OCI-LY7 (cell line): ENCODE data around the gene PTPMT1. TPM values are rescaled to one million over a fixed set of nuclear protein-coding genes. Genes with fewer than 3 reads are reported as not detected.

Experiments used
- BruUV-seq: library from RNA; stranded (reverse); fragments of 400-500 nt; replicated peaks from 2 replicates; lab custom pipeline; 2021; lab: Mats Ljungman, UMichigan
- CTCF ChIA-PET: fragments of 300-600 bp; sonication (Branson Sonifier 250); formaldehyde crosslinking; loops from one replicate; lab custom pipeline; 2022; ENCODE audit warnings: antibody characterized with exemption; ENCODE audit not compliant: unreplicated experiment; lab: Charles Lee
- POLR2A ChIA-PET: fragments of 300-600 bp; sonication (Branson Sonifier 250); formaldehyde crosslinking; loops from one replicate; lab custom pipeline; 2022; ENCODE audit warnings: antibody characterized with exemption; lab: Charles Lee
- DNase-seq: peaks from one replicate; pipeline ENCODE4 v3.0.0-alpha.2; 2015; ENCODE audit warnings: low spot score
- H2AFZ ChIP-seq: fragments of 200-600 bp; sonication (generic), shearing (Covaris generic); 2 replicates; pipeline ENCODE4 v1.6.1; 2014; ENCODE audit warnings: mild to moderate bottlenecking, antibody characterized with exemption, low read length, moderate library complexity
- H3K27ac ChIP-seq: fragments of 200-600 bp; sonication (generic); 2 replicates; pipeline ENCODE4 v1.5.1; 2014; ENCODE audit warnings: mixed run types, low read depth, mild to moderate bottlenecking, moderate library complexity, low read length, inconsistent platforms; ENCODE audit not compliant: poor library complexity, severe bottlenecking
- H3K36me3 ChIP-seq: fragments of 200-600 bp; sonication (generic); 2 replicates; pipeline ENCODE4 v1.6.1; 2014; ENCODE audit warnings: mild to moderate bottlenecking, antibody characterized with exemption, low read length, moderate library complexity, mixed read lengths; ENCODE audit not compliant: insufficient read depth
- H3K4me1 ChIP-seq: fragments of 200-600 bp; sonication (generic); 2 replicates; pipeline ENCODE4 v1.5.1; 2014; ENCODE audit warnings: mild to moderate bottlenecking, low read length; ENCODE audit not compliant: insufficient read depth, poor library complexity, severe bottlenecking
- H3K4me2 ChIP-seq: fragments of 200-600 bp; sonication (generic); 2 replicates; pipeline ENCODE4 v1.6.1; 2014; ENCODE audit warnings: mild to moderate bottlenecking, low read length
- H3K4me3 ChIP-seq: fragments of 200-600 bp; sonication (generic); 2 replicates; pipeline ENCODE4 v1.5.1; 2014; ENCODE audit warnings: mild to moderate bottlenecking, low read depth, low read length; ENCODE audit not compliant: poor library complexity, severe bottlenecking
- H3K79me2 ChIP-seq: fragments of 200-600 bp; sonication (generic); 2 replicates; pipeline ENCODE4 v1.6.1; 2016; ENCODE audit warnings: low read depth, mild to moderate bottlenecking, low read length, moderate library complexity, mixed read lengths; ENCODE audit not compliant: insufficient read depth
- H3K9me2 ChIP-seq: fragments of 200-600 bp; sonication (generic); 2 replicates; pipeline ENCODE4 v1.6.1; 2016; ENCODE audit warnings: mild to moderate bottlenecking, low read length, mixed read lengths; ENCODE audit not compliant: insufficient read depth
- H3K9me3 ChIP-seq: fragments of 200-600 bp; sonication (generic); 2 replicates; pipeline ENCODE4 v1.6.1; 2014; ENCODE audit warnings: mild to moderate bottlenecking, mixed run types, low read length, mixed read lengths
- H4K20me1 ChIP-seq: fragments of 200-600 bp; sonication (generic); 2 replicates; pipeline ENCODE4 v1.6.1; 2014; ENCODE audit warnings: mild to moderate bottlenecking, antibody characterized with exemption, low read length, moderate library complexity, mixed read lengths; ENCODE audit not compliant: insufficient read depth
- EZH2phosphoT487 ChIP-seq: fragments of 200-600 bp; sonication (generic); IDR thresholded peaks from 2 replicates; pipeline ENCODE4 v1.6.1; 2018; ENCODE audit warnings: low read depth, borderline replicate concordance, mild to moderate bottlenecking, mixed run types, antibody characterized with exemption, low read length, moderate library complexity, mixed read lengths
- intact Hi-C: fragments of 100-400 bp; cut with micrococcal nuclease; formaldehyde crosslinking; loops from one replicate; pipeline ENCODE4 v1.10.0; 2022; ENCODE audit not compliant: unreplicated experiment
- total RNA-seq, 2 experiments: library from RNA; depleted of rRNA in 1 of 2; stranded (reverse); fragments of >200 nt in 1 of 2; shearing (Covaris generic) in 1 of 2; gene quantifications; 2 replicates each; pipeline ENCODE4 v1.2.3, GENCODE V29; 2014 to 2022
- TF ChIP-seq, protein P1 (sequence below): fragments of 200-600 bp; sonication (generic); conservative IDR thresholded peaks from 2 replicates; pipeline ENCODE4 v1.5.1; 2014; ENCODE audit warnings: mild to moderate bottlenecking, antibody characterized with exemption, low read length, moderate library complexity, mixed read lengths

PTPMT1 gene
- total RNA-seq, 2 experiments from 2014 or later = 27.6 to 52.6 TPM

DNA sequence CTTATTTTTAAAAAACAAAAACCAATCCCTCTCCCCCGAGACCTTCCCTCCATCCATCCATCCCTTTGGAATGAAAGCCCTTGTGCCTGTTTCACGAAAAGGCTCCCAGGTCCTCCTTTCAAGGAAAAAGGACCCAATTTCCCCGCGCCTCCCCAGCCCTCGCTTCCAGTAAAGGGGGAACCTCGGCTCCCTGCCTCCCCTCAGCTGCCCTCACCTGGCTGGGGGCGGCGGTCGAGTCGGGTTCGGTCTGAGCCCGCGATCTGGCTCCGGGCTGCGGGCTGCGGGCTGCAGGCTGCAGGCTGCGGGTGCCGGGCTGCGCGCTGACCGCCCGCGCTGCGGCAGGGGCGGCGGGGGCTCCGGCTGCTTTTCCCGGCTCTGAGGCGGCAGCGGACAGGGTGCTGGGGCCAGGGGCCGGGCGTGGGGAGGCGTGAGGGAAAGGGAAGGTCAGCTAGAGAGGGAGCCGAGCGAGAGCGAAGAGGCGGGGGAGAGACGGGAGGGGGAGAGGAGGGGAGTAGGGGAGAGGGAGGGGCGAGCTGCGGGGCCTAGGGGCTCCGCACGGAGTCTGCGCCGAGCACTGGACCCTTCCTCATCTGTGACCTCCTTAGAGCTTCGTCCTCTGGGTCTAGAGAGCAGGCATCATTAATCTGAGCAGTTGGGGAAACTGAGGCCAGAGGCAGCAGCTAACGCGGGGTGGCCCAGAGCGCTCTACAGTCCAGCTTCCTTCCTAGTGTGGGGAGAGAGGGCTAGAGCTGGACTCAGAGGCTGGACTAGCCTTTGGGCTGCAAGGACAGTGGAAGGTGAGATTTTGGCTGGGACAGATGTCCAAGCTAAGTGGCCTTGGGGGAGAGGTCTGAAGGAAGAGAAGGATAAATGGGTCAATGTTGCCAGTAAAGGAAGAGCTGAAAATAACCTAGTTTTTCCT lies 28.8 kb downstream of the PTPMT1 start, which contains the start of gene C1QTNF4:
TSS of gene C1QTNF4 (minus strand) at position 478 of the 922 bp plus-strand sequence. CDS start 3,601 bp downstream, outside the sequence.
- no peak for DNase-seq
- H3K9me2 ChIP-seq = no peaks in the 10 kb centered on the region
- BruUV-seq = no TSS peak
- H3K4me3 ChIP-seq = no peak within 1 kb of the TSS
- no peaks in the 10 kb centered on the region for H3K79me2 ChIP-seq
- intact Hi-C loops = no loop called here
- no peaks in the 10 kb centered on the region for H3K36me3 ChIP-seq
- CTCF ChIA-PET = no interaction called here
- TF ChIP-seq EZH2phosphoT487 = no peak
- TF ChIP-seq, protein P1, sequence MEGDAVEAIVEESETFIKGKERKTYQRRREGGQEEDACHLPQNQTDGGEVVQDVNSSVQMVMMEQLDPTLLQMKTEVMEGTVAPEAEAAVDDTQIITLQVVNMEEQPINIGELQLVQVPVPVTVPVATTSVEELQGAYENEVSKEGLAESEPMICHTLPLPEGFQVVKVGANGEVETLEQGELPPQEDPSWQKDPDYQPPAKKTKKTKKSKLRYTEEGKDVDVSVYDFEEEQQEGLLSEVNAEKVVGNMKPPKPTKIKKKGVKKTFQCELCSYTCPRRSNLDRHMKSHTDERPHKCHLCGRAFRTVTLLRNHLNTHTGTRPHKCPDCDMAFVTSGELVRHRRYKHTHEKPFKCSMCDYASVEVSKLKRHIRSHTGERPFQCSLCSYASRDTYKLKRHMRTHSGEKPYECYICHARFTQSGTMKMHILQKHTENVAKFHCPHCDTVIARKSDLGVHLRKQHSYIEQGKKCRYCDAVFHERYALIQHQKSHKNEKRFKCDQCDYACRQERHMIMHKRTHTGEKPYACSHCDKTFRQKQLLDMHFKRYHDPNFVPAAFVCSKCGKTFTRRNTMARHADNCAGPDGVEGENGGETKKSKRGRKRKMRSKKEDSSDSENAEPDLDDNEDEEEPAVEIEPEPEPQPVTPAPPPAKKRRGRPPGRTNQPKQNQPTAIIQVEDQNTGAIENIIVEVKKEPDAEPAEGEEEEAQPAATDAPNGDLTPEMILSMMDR = no peak
- POLR2A ChIA-PET = interaction anchor here (0.6 kb wide), 1 partner anchor 344 kb away, joined by 3 read pairs; no protein-coding TSS in a partner anchor
- no peak within 1 kb of the TSS for H3K4me2 ChIP-seq
- H3K9me3 ChIP-seq = no peaks in the 10 kb centered on the region
- H3K4me1 ChIP-seq = peaks cover 6% of the 10 kb centered on the region
- H3K27ac ChIP-seq = no peak within 1 kb of the TSS
- H2AFZ ChIP-seq = no peak within 1 kb of the TSS
- no peaks in the 10 kb centered on the region for H4K20me1 ChIP-seq

DNA sequence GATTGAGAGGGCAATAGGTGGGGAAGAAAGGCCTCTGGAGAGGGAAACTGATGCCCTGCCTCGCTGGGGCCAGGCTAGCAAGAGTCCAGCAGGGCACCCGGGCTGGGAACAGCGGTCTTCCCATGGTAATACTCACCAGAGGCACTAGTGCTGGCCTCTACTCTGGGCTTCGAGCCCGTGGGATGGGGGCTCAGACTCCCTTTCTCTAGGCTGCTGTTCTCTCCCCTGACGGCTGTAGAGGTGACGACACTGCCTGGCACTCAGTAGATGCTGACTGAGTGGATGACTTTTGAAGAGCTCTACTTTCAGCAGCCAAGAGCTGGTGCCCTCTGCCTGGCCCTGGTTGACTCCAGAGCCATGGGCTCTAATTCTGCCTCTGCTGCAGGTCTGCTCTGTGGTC lies 29.6 kb downstream of the PTPMT1 start:
- CTCF ChIA-PET = no interaction called here
- no peaks in the 10 kb centered on the region for H3K79me2 ChIP-seq
- TF ChIP-seq, protein P1 = no peak
- TF ChIP-seq EZH2phosphoT487 = no peak
- H2AFZ ChIP-seq = no peak overlapping the region
- H3K4me3 ChIP-seq = no peak overlapping the region
- no peaks in the 10 kb centered on the region for H3K9me3 ChIP-seq
- H3K4me1 ChIP-seq = peaks cover 6% of the 10 kb centered on the region
- H3K4me2 ChIP-seq = no peak overlapping the region
- no peak for DNase-seq
- H3K9me2 ChIP-seq = no peaks in the 10 kb centered on the region
- intact Hi-C loops = no loop called here
- no peaks in the 10 kb centered on the region for H4K20me1 ChIP-seq
- H3K27ac ChIP-seq = no peak overlapping the region
- POLR2A ChIA-PET = no interaction called here
- no TSS peak for BruUV-seq
- H3K36me3 ChIP-seq = no peaks in the 10 kb centered on the region

DNA sequence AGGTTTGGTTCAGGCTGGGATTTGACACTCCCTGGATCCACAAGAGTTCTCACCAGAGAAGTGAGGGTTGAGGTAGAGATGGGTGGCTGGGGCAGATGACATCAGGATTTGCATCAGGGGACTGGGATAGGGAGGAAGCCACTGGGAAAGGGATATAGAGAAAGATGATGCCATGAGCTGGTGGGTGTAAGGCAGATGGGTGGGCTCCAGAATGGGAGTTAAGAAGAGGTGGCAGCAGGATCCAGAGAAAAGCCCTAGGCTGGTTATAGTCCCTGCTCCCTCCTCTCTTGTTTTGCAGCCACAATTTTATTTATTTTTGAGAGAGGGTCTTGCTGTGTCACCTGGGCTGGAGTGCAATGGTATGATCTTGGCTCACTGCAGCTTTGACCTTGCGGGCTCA lies 30.6 kb downstream of the PTPMT1 start:
- no peaks in the 10 kb centered on the region for H3K9me2 ChIP-seq
- CTCF ChIA-PET = no interaction called here
- POLR2A ChIA-PET = interaction anchor here (0.6 kb wide), 1 partner anchor 124 kb away, joined by 6 read pairs; no protein-coding TSS in a partner anchor

More for the DNA sequence above, 30.6 kb downstream of the PTPMT1 start:
- Histone ChIP-seq H3K9me3 (no peaks in the 10 kb centered on the region), H2AFZ (no peak overlapping the region), H4K20me1 (no peaks in the 10 kb centered on the region), H3K4me1 (peaks cover 6% of the 10 kb centered on the region), H3K4me3 (no peak overlapping the region), H3K79me2 (no peaks in the 10 kb centered on the region), H3K4me2 (no peak overlapping the region), H3K36me3 (no peaks in the 10 kb centered on the region), H3K27ac (no peak overlapping the region)
- no peak for TF ChIP-seq EZH2phosphoT487
- DNase-seq = no peak
- no TSS peak for BruUV-seq
- intact Hi-C loops = no loop called here
